Natural killer cell (primary cell): Measurements from ENCODE around the gene NUDT14. TPM values are rescaled to one million over a fixed set of nuclear protein-coding genes. Genes with fewer than 3 reads are reported as not detected.

ENCODE experiments used
- ATAC-seq, 3 donors: fragments of 150-1000 bp in 2 of 3; fragments of 200-7000 bp in 1 of 3; cut with Tn5 transposase; 1 replicate in 1 of 3; 2 replicates in 2 of 3; pipeline ENCODE4 v1.10.0; 2021; ENCODE audit warnings: mild to moderate bottlenecking in 2 of 3, moderate library complexity in 2 of 3
- DNase-seq, 2 donors: peaks; one replicate each; pipeline versions ENCODE4 v3.0.0 to v3.0.0-alpha.2; 2013 to 2021; ENCODE audit warnings: mixed read lengths in 1 of 2
- H3K27ac ChIP-seq: one replicate; pipeline ENCODE4 v1.5.1; 2013; ENCODE audit warnings: mild to moderate bottlenecking, low read length
- H3K27me3 ChIP-seq: one replicate; pipeline ENCODE4 v1.6.1; 2013; ENCODE audit warnings: low read length; ENCODE audit not compliant: control insufficient read depth, insufficient read depth
- H3K36me3 ChIP-seq: one replicate; pipeline ENCODE4 v1.6.1; 2013; ENCODE audit warnings: low read length; ENCODE audit not compliant: control insufficient read depth, insufficient read depth
- H3K4me1 ChIP-seq: one replicate; pipeline ENCODE4 v1.6.1; 2013; ENCODE audit warnings: low read length; ENCODE audit not compliant: control insufficient read depth, insufficient read depth
- H3K4me3 ChIP-seq: one replicate; pipeline ENCODE4 v1.5.1; 2013; ENCODE audit warnings: low read length
- H3K9me3 ChIP-seq: one replicate; pipeline ENCODE4 v1.6.1; 2013; ENCODE audit warnings: low read length; ENCODE audit not compliant: control insufficient read depth, insufficient read depth
- H3K27ac Mint-ChIP-seq, 2 donors: one replicate each; pipeline ENCODE4 v1.8.0; 2022; ENCODE audit warnings: mild to moderate bottlenecking in 2 of 2, mixed read lengths in 2 of 2, moderate library complexity in 1 of 2
- H3K27me3 Mint-ChIP-seq, 2 donors: one replicate each; pipeline ENCODE4 v1.8.0; 2022; ENCODE audit warnings: low read depth in 2 of 2, mixed read lengths in 2 of 2
- H3K36me3 Mint-ChIP-seq: one replicate; pipeline ENCODE4 v1.8.0; 2022; ENCODE audit warnings: mixed read lengths
- H3K4me1 Mint-ChIP-seq, 2 donors: one replicate each; pipeline ENCODE4 v1.8.0; 2022; ENCODE audit warnings: mixed read lengths in 2 of 2
- H3K4me3 Mint-ChIP-seq: one replicate; pipeline ENCODE4 v1.8.0; 2022; ENCODE audit warnings: mild to moderate bottlenecking, moderate library complexity, mixed read lengths
- H3K9me3 Mint-ChIP-seq, 2 donors: one replicate each; pipeline ENCODE4 v1.8.0; 2022; ENCODE audit warnings: mixed read lengths in 2 of 2
- CTCF ChIP-seq: fragments of 200-600 bp; IDR thresholded peaks from one replicate; pipeline ENCODE4 v1.8.0; 2022; ENCODE audit warnings: antibody characterized with exemption
- WGBS: methylation state at CpG from one replicate; pipeline ENCODE4 v1.1.7; 2013; ENCODE audit warnings: missing lambda C conversion rate; ENCODE audit not compliant: insufficient coverage; 5-methylcytosine and 5-hydroxymethylcytosine counted together
- intact Hi-C: fragments of 100-400 bp; cut with micrococcal nuclease; formaldehyde crosslinking; loops from one replicate; pipeline ENCODE4 v1.14.2; 2022
- total RNA-seq, 4 donors: library from RNA; stranded (reverse); fragments of 120-200 nt in 1 of 4; gene quantifications; one replicate each; pipeline versions ENCODE4 v1.2.3 to v1.2.4, GENCODE V29; 2013 to 2022

NUDT14 gene
- total RNA-seq, 3 donors from 2014 or later (not counting 1 experiment from before 2014, with no cell fraction given) = 16.0 to 32.9 (median 22.8) TPM

- no peaks in the 10 kb centered on the region for H3K36me3 Mint-ChIP-seq
- DNase-seq = no peak
- Histone ChIP-seq H3K4me3 (no peak overlapping the region), H3K4me1 (peaks cover 10% of the 10 kb centered on the region), H3K27ac (no peak overlapping the region), H3K36me3 (peaks cover 13% of the 10 kb centered on the region), H3K27me3 (no peaks in the 10 kb centered on the region), H3K9me3 (no peaks in the 10 kb centered on the region)
- no peak for TF ChIP-seq CTCF
- H3K9me3 Mint-ChIP-seq = no peaks in the 10 kb centered on the region
- intact Hi-C loops = loop anchor here (10.0 kb wide), 1 partner anchor 87 kb away; no protein-coding TSS in a partner anchor
- no peak overlapping the region for H3K4me3 Mint-ChIP-seq
- H3K4me1 Mint-ChIP-seq = peaks cover 0 to 10% of the 10 kb centered on the region in 2 donors
- H3K27me3 Mint-ChIP-seq = no peaks in the 10 kb centered on the region
- WGBS = 94% methylated on average over 24 of the region's 25 CpGs
- no peak overlapping the region for H3K27ac Mint-ChIP-seq
- ATAC-seq = no peak
Observed at GRCh38 chr14:105207996-105208737, 27.1 kb upstream of the NUDT14 start.

GRCh38 chr14:105207460-105207901 lies 26.4 kb upstream of the NUDT14 start:
- H3K27me3 ChIP-seq = no peaks in the 10 kb centered on the region
- TF ChIP-seq CTCF = no peak
- H3K36me3 ChIP-seq = peaks cover 6% of the 10 kb centered on the region
- no peak overlapping the region for H3K4me3 ChIP-seq
- H3K4me3 Mint-ChIP-seq = no peak overlapping the region
- intact Hi-C loops = loop anchor here (10.0 kb wide), 1 partner anchor 87 kb away; no protein-coding TSS in a partner anchor
- no peaks in the 10 kb centered on the region for H3K27me3 Mint-ChIP-seq
- no peaks in the 10 kb centered on the region for H3K36me3 Mint-ChIP-seq
- peaks cover 17% of the 10 kb centered on the region for H3K4me1 ChIP-seq
- no peak overlapping the region for H3K27ac ChIP-seq
- peaks cover 0 to 10% of the 10 kb centered on the region in 2 donors for H3K4me1 Mint-ChIP-seq
- DNase-seq = peak in 1 of 2 donors; percentile 36
- H3K27ac Mint-ChIP-seq = no peak overlapping the region
- no peaks in the 10 kb centered on the region for H3K9me3 ChIP-seq
- 89% methylated on average over 13 of the region's 13 CpGs for WGBS
- no peak for ATAC-seq
- H3K9me3 Mint-ChIP-seq = no peaks in the 10 kb centered on the region

- H3K27me3 Mint-ChIP-seq = peaks cover 0 to 2% of the 10 kb centered on the region in 2 donors
- WGBS = 85% methylated on average over 5 of the region's 5 CpGs
- no peak for DNase-seq
- TF ChIP-seq CTCF = no peak
- no peak overlapping the region for H3K27ac Mint-ChIP-seq
- intact Hi-C loops = loop anchor here (10.0 kb wide), 1 partner anchor 88 kb away; no protein-coding TSS in a partner anchor
- H3K9me3 Mint-ChIP-seq = no peaks in the 10 kb centered on the region
- Histone ChIP-seq H3K9me3 (no peaks in the 10 kb centered on the region), H3K36me3 (peaks cover 6% of the 10 kb centered on the region), H3K27me3 (no peaks in the 10 kb centered on the region), H3K4me1 (peaks cover 23% of the 10 kb centered on the region), H3K4me3 (no peak overlapping the region), H3K27ac (no peak overlapping the region)
- ATAC-seq = no peak
- H3K4me1 Mint-ChIP-seq = peaks cover 0 to 12% of the 10 kb centered on the region in 2 donors
- no peak overlapping the region for H3K4me3 Mint-ChIP-seq
- no peaks in the 10 kb centered on the region for H3K36me3 Mint-ChIP-seq
Observed at GRCh38 chr14:105206873-105207272, 25.8 kb upstream of the NUDT14 start.
